OCI-LY1 (cell line): ENCODE data around the gene DHX32.

Experiments used
- H2AFZ ChIP-seq: fragments of 200-600 bp; sonication (generic), shearing (Covaris generic); 2 replicates; pipeline ENCODE4 v1.6.0; 2014; ENCODE audit warnings: antibody characterized with exemption, mild to moderate bottlenecking, low read length
- H3F3A ChIP-seq: fragments of 200-600 bp; sonication (generic), shearing (Covaris generic); 2 replicates; pipeline ENCODE4 v1.6.0; 2014; ENCODE audit warnings: mild to moderate bottlenecking, antibody characterized with exemption, low read length, moderate library complexity; ENCODE audit not compliant: insufficient read depth
- H3K27ac ChIP-seq: fragments of 200-600 bp; sonication (generic); 2 replicates; pipeline ENCODE4 v1.5.1; 2014; ENCODE audit warnings: low read length, mixed run types, mild to moderate bottlenecking, low read depth; ENCODE audit not compliant: poor library complexity, severe bottlenecking
- H3K27me3 ChIP-seq: fragments of 200-600 bp; sonication (generic); 2 replicates; pipeline ENCODE4 v1.6.0; 2014; ENCODE audit warnings: antibody characterized with exemption, mild to moderate bottlenecking, low read length, moderate library complexity; ENCODE audit not compliant: insufficient read depth
- H3K36me3 ChIP-seq: fragments of 200-600 bp; sonication (generic); 2 replicates; pipeline ENCODE4 v1.6.1; 2014; ENCODE audit warnings: mild to moderate bottlenecking, antibody characterized with exemption, low read length, moderate library complexity, mixed read lengths; ENCODE audit not compliant: insufficient read depth
- H3K4me1 ChIP-seq: fragments of 200-600 bp; sonication (generic); 2 replicates; pipeline ENCODE4 v1.5.1; 2014; ENCODE audit warnings: mild to moderate bottlenecking, low read length, moderate library complexity; ENCODE audit not compliant: insufficient read depth, severe bottlenecking
- H3K4me2 ChIP-seq: fragments of 200-600 bp; sonication (generic), shearing (Covaris generic); 2 replicates; pipeline ENCODE4 v1.6.1; 2014; ENCODE audit warnings: low read length
- H3K4me3 ChIP-seq: fragments of 200-600 bp; sonication (generic); 2 replicates; pipeline ENCODE4 v1.5.1; 2014; ENCODE audit warnings: low read length, low read depth, mild to moderate bottlenecking, mixed read lengths; ENCODE audit not compliant: poor library complexity, severe bottlenecking
- H3K79me2 ChIP-seq: fragments of 200-600 bp; shearing (Covaris generic); 2 replicates; pipeline ENCODE4 v1.6.1; 2016; ENCODE audit warnings: mixed run types, low read length, mixed read lengths; ENCODE audit not compliant: insufficient read depth
- H3K9ac ChIP-seq: fragments of 200-600 bp; sonication (generic), shearing (Covaris generic); 2 replicates; pipeline ENCODE4 v1.6.1; 2014; ENCODE audit warnings: mild to moderate bottlenecking, low read length, mixed read lengths
- H3K9me2 ChIP-seq: fragments of 200-600 bp; sonication (generic), shearing (Covaris generic); 2 replicates; pipeline ENCODE4 v1.6.1; 2014; ENCODE audit warnings: low read depth, mild to moderate bottlenecking, low read length, mixed read lengths
- H3K9me3 ChIP-seq: fragments of 200-600 bp; shearing (Covaris generic); 2 replicates; pipeline ENCODE4 v1.6.1; 2014; ENCODE audit warnings: low read length, mixed read lengths
- H4K20me1 ChIP-seq: fragments of 200-600 bp; sonication (generic), shearing (Covaris generic); 2 replicates; pipeline ENCODE4 v1.6.0; 2016; ENCODE audit warnings: mild to moderate bottlenecking, low read length; ENCODE audit not compliant: insufficient read depth
- CTCF ChIP-seq: fragments of 200-600 bp; sonication (generic), shearing (Covaris generic); IDR thresholded peaks from 2 replicates; pipeline ENCODE4 v1.5.1; 2017; ENCODE audit warnings: mild to moderate bottlenecking, antibody characterized with exemption, low read length, moderate library complexity, mixed read lengths
- EZH2 ChIP-seq: fragments of 200-600 bp; sonication (generic), shearing (Covaris generic); IDR thresholded peaks from 2 replicates; pipeline ENCODE4 v1.8.0; 2017; ENCODE audit warnings: borderline replicate concordance, mixed run types, mild to moderate bottlenecking, antibody characterized with exemption, low read length, moderate library complexity, mixed read lengths

Gene DHX32

GRCh38 chr10:125882596-125882995 is 1.5 kb upstream of the DHX32 start:
- H3K4me2 ChIP-seq, result no peak overlapping the region
- H3K27ac ChIP-seq, result no peak overlapping the region
- H3K36me3 ChIP-seq, result no peaks in the 10 kb centered on the region
- no peaks in the 10 kb centered on the region; the same call in 1 of the 2 replicates for H3K9me2 ChIP-seq
- H3K27me3 ChIP-seq, result no peaks in the 10 kb centered on the region
- no peak overlapping the region for H3K4me3 ChIP-seq
- no peak overlapping the region for H3K9ac ChIP-seq
- no peaks in the 10 kb centered on the region for H3K9me3 ChIP-seq
- no peaks in the 10 kb centered on the region for H4K20me1 ChIP-seq
- no peaks in the 10 kb centered on the region for H3K4me1 ChIP-seq
- TF ChIP-seq CTCF, result no peak
- no peak for TF ChIP-seq EZH2
- H2AFZ ChIP-seq, result no peak overlapping the region
- H3K79me2 ChIP-seq, result no peaks in the 10 kb centered on the region
- no peaks in the 10 kb centered on the region for H3F3A ChIP-seq

- no peak for TF ChIP-seq CTCF
- TF ChIP-seq EZH2, result no peak
- no peaks in the 10 kb centered on the region for H3K4me1 ChIP-seq
- H3K27ac ChIP-seq, result no peak overlapping the region
- H3K9me2 ChIP-seq, result no peaks in the 10 kb centered on the region; the same call in 1 of the 2 replicates
- H2AFZ ChIP-seq, result no peak overlapping the region
- H3K9me3 ChIP-seq, result peaks cover 3% of the 10 kb centered on the region; the same call in 1 of the 2 replicates
- no peaks in the 10 kb centered on the region for H4K20me1 ChIP-seq
- no peaks in the 10 kb centered on the region for H3F3A ChIP-seq
- no peaks in the 10 kb centered on the region for H3K36me3 ChIP-seq
- no peak overlapping the region for H3K9ac ChIP-seq
- H3K4me2 ChIP-seq, result no peak overlapping the region
- H3K27me3 ChIP-seq, result no peaks in the 10 kb centered on the region; the same call in 1 of the 2 replicates
- H3K79me2 ChIP-seq, result no peaks in the 10 kb centered on the region
- no peak overlapping the region for H3K4me3 ChIP-seq
Observed at GRCh38 chr10:125880719-125881118, 373 bp downstream of the DHX32 start.

DNA sequence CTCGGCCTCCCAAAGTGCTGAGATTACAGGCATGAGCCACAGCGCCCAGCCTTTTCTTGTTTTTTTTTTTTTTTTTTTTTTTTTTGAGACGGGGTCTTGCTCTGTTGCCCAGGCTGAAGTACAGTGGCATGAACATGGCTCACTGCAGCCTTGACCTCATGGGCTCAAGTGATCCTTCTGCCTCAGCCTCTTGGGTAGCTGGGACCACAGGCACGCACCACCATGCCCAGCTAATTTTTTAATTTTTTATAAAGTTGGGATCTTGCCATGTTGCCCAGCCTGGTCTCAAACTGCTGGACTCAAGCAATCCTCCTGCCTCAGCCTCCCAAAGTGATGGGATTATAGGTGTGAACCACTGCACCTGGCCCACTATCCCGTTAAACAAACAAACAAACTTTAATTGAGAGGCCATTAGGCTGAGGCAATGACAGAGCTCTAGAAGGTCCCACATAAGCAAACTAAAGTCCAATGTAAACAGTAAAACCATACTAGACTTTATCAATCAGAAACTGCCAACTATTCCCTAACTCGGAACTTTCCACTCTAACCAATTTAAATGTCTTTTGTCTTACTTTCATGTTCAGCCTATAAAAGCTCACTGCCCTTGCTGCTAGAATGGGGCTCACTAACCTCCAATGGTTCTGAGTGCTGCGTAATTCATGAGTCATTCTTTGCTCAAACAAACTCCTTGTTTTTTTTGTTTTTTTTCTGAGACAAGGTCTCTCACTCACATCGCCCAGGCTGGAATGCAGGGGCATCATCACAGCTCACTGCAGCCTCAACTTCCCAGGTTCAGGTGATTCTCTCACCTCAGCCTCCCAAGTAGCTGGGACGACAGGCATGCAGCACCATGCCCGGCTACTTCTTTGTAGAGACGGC is 1.9 kb downstream of the DHX32 start:
- Histone ChIP-seq H3K27ac (no peak overlapping the region), H3K36me3 (no peaks in the 10 kb centered on the region), H3K4me2 (no peak overlapping the region), H3K79me2 (no peaks in the 10 kb centered on the region), H3K4me3 (no peak overlapping the region), H3K9me3 (peaks cover 3% of the 10 kb centered on the region; the same call in 1 of the 2 replicates), H3K9me2 (no peaks in the 10 kb centered on the region; the same call in 1 of the 2 replicates), H3K4me1 (no peaks in the 10 kb centered on the region), H3K9ac (no peak overlapping the region), H3F3A (no peaks in the 10 kb centered on the region), H4K20me1 (no peaks in the 10 kb centered on the region), H3K27me3 (no peaks in the 10 kb centered on the region; the same call in 1 of the 2 replicates), H2AFZ (no peak overlapping the region)
- TF ChIP-seq EZH2 (no peak), CTCF (no peak)
